ENCODE data around the gene RASSF4. TPM values are rescaled to one million over a fixed set of nuclear protein-coding genes. Genes with fewer than 3 reads are reported as not detected.

Gene RASSF4
- total RNA-seq, 1 experiment from 2014 or later, result 11.5 TPM

- Histone ChIP-seq H3K27ac (ENCODE audit: insufficient read length, low read depth, low read length) (no peak overlapping the region), H3K27me3 (ENCODE audit: insufficient read depth, low read length) (no peaks in the 10 kb centered on the region), H3K56ac (ENCODE audit: insufficient read length, low read depth, low read length) (no peak overlapping the region), H3K9ac (ENCODE audit: extremely low read depth, insufficient read length, low read length) (no peak overlapping the region), H2BK5ac (ENCODE audit: insufficient read length, low read length) (no peak overlapping the region), H3K4me1 (ENCODE audit: insufficient read depth, low read length) (no peaks in the 10 kb centered on the region; the same call in 1 of the 2 replicates), H3K14ac (ENCODE audit: insufficient read depth, low read length) (no peak overlapping the region; the same call in 1 of the 2 replicates), H4K91ac (ENCODE audit: insufficient read length, low read depth, low read length) (no peak overlapping the region), H4K5ac (ENCODE audit: insufficient read length, low read depth, low read length) (no peak overlapping the region), H4K8ac (replicated peaks; ENCODE audit: insufficient read length, low read depth, low read length) (no peak overlapping the region), H2BK15ac (ENCODE audit: low read depth, low read length) (no peak overlapping the region), H3T11ph (ENCODE audit: low read length) (no peak overlapping the region), H2BK120ac (ENCODE audit: low read depth, low read length, poor library complexity, severe bottlenecking) (no peak overlapping the region), H3K4ac (ENCODE audit: low read depth, low read length) (no peak overlapping the region), H3K18ac (ENCODE audit: insufficient read length, low read depth, low read length) (no peak overlapping the region), H3K4me2 (ENCODE audit: insufficient read depth, insufficient read length, low read length) (no peak overlapping the region), H2BK20ac (ENCODE audit: low read depth, low read length, poor library complexity, severe bottlenecking) (no peak overlapping the region), H3K23ac (ENCODE audit: insufficient read length, low read depth, low read length) (no peak overlapping the region), H3K23me2 (ENCODE audit: insufficient read length, low read depth, low read length, poor library complexity, severe bottlenecking) (no peaks in the 10 kb centered on the region), H3K79me1 (ENCODE audit: insufficient read depth, low read depth, low read length, poor library complexity, severe bottlenecking) (no peaks in the 10 kb centered on the region), H2AFZ (ENCODE audit: low read length) (no peak overlapping the region), H2AK5ac (ENCODE audit: insufficient read length, low read length) (no peak overlapping the region), H2BK12ac (ENCODE audit: insufficient read length, low read depth, low read length) (no peak overlapping the region), H3K9me3 (ENCODE audit: control insufficient read depth, low read depth, low read length) (no peaks in the 10 kb centered on the region), H4K20me1 (ENCODE audit: control insufficient read depth, insufficient read depth, insufficient read length) (no peaks in the 10 kb centered on the region), H3K79me2 (ENCODE audit: insufficient read depth, low read length) (no peaks in the 10 kb centered on the region)
- no peak for TF ChIP-seq CTCF (conservative IDR thresholded peaks at IDR 0.05)
- DNase-seq, result peak; percentile 14
- Mint-ChIP-seq H3K27ac (no peak overlapping the region), H3K36me3 (ENCODE audit: insufficient read depth in 1 of 3, low read depth in 3 of 3) (no peaks in the 10 kb centered on the region), H3K27me3 (ENCODE audit: low read depth) (peaks cover 11% of the 10 kb centered on the region), H3K4me3 (no peak overlapping the region; a peak in 2 of 5 replicates), H3K4me1 (peaks cover 0 to 8% of the 10 kb centered on the region in 2 experiments; a peak in 3 of 4 replicates), H3K9me3 (peaks cover 0 to 9% of the 10 kb centered on the region in 2 experiments; a peak in 1 of 5 replicates)
- WGBS (ENCODE audit: extremely low coverage, insufficient read length, low lambda C conversion rate), result no CpG with 5 or more reads among the region's 18 CpGs
Measured at GRCh38 chr10:44934416-44935200, 25.0 kb upstream of the RASSF4 start.
